ENCODE results near the gene PCDHGC5.
A peak's percentile ranks its signal among the peaks of the same experiment; 100 is the strongest.

Gene PCDHGC5

GRCh38 chr5:141512911-141513626 lies 24.2 kb downstream of the PCDHGC5 start:
- no peak for DNase-seq (ENCODE audit: low read depth)

GRCh38 chr5:141513627-141514329 lies 24.9 kb downstream of the PCDHGC5 start:
- no peak for DNase-seq (ENCODE audit: low read depth)

- DNase-seq (ENCODE audit: low read depth) = no peak
These were observed 25.7 kb downstream of the PCDHGC5 start for GRCh38 chr5:141514330-141515133.

GRCh38 chr5:141515141-141515540 lies 26.3 kb downstream of the PCDHGC5 start:
- no peak for DNase-seq (ENCODE audit: low read depth)

GRCh38 chr5:141515946-141516671 lies 27.2 kb downstream of the PCDHGC5 start:
- no peak for DNase-seq (ENCODE audit: low read depth)

GRCh38 chr5:141516672-141517025 lies 27.8 kb downstream of the PCDHGC5 start:
- no peak for DNase-seq (ENCODE audit: low read depth)

- DNase-seq (ENCODE audit: low read depth) = no peak
These were observed 28.4 kb downstream of the PCDHGC5 start for GRCh38 chr5:141517312-141517711.

- no peak for DNase-seq (ENCODE audit: low read depth)
These were observed 29.2 kb downstream of the PCDHGC5 start for GRCh38 chr5:141517880-141518617.

GRCh38 chr5:141518618-141519015 lies 29.7 kb downstream of the PCDHGC5 start:
- no peak for DNase-seq (ENCODE audit: low read depth)

GRCh38 chr5:141519605-141520565 lies 31.0 kb downstream of the PCDHGC5 start:
- no peak for DNase-seq (ENCODE audit: low read depth)

- DNase-seq (ENCODE audit: low read depth) = no peak
These were observed 32.4 kb downstream of the PCDHGC5 start for GRCh38 chr5:141521244-141521781.

- no peak for DNase-seq (ENCODE audit: low read depth)
These were observed 33.4 kb downstream of the PCDHGC5 start for GRCh38 chr5:141522301-141522700.

- no peak for DNase-seq (ENCODE audit: low read depth)
These were observed 35.1 kb downstream of the PCDHGC5 start for GRCh38 chr5:141523991-141524390.

GRCh38 chr5:141524604-141525597 lies 36.0 kb downstream of the PCDHGC5 start:
- peak; percentile 15 for DNase-seq (ENCODE audit: low read depth)

- DNase-seq (ENCODE audit: low read depth) = no peak
These were observed 36.8 kb downstream of the PCDHGC5 start for GRCh38 chr5:141525653-141526052.

- DNase-seq (ENCODE audit: low read depth) = no peak
These were observed 38.5 kb downstream of the PCDHGC5 start for GRCh38 chr5:141527426-141527825.

- no peak for DNase-seq (ENCODE audit: low read depth)
These were observed 39.6 kb downstream of the PCDHGC5 start for GRCh38 chr5:141528291-141528984.

- DNase-seq (ENCODE audit: low read depth) = no peak
These were observed 40.1 kb downstream of the PCDHGC5 start for GRCh38 chr5:141529002-141529401.

All from activated T-helper 1 cell treated with Interleukin-2 at 50 U/mL for 16 hours (primary cell).